HG02840 (cell line): ENCODE results near the gene RNASE12.
"Not testable (repeated sequence)": the region's sequence is repeated elsewhere in the genome, so short reads cannot be mapped to it uniquely, and the experiment has no call there.

Experiments used
- ATAC-seq: cut with Tn5 transposase; IDR thresholded peaks from one replicate; pipeline ENCODE4 v1.9.1; 2021; ENCODE audit warnings: mild to moderate bottlenecking, moderate library complexity, moderate number of reproducible peaks; ENCODE audit not compliant: unreplicated experiment, low FRiP score

Gene RNASE12

DNA sequence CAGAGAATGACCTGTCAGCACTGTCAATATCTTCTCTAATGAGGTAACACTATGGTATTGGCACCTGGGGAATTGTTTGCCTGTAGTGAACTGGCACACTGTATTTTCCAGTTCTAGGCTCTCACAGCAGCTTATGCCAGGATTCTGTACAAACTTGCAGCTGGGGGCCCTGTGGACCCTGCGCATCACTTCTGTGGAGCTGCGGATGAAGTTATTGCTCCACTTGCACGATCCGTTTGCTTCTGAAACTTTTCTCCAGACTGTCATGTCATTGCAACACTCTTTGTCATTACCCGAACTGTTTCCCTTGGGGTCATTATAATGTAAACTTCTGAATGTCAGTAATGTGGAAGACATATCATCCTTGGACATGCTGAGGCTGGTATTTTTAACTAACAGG is 7.3 kb downstream of the RNASE12 start:
- no peak for ATAC-seq

DNA sequence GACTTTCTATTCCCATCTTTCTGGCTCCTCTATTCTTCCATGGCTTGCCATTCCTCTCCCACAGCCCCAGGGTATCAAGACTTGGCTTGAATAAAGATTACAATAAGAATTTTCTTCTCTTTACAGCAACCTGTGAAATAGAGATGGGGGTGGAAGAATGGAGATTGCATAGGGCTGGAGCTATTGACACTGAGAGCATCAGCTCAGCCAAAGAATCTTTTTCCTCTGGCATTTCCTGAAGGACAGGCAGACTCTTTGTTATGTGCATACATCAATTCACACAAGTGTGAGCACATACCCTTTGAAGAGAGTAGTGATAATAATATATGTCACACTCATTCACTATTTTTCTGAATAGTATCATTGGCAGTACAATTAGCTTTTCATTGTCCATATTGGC is 8.0 kb downstream of the RNASE12 start:
- no peak for ATAC-seq

DNA sequence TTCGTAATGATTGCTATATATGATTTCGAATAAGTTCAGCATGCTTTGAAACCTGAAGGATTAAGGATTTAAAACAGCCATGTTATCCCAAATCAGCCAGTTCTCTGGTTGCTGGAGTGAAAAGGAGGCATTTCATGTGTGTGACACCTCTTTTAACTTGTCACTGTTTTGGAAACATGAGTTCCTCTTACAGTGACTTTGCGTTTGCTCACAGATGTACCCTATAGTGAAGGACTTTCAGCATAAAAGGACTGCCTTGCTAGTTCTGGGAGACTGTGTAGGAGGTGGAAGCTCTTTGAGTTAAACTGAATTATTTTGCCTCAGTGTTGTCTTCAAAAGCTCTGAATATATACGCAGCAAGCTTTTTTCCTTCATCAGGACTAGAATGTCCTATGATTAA is 10.9 kb downstream of the RNASE12 start:
- no peak for ATAC-seq

DNA sequence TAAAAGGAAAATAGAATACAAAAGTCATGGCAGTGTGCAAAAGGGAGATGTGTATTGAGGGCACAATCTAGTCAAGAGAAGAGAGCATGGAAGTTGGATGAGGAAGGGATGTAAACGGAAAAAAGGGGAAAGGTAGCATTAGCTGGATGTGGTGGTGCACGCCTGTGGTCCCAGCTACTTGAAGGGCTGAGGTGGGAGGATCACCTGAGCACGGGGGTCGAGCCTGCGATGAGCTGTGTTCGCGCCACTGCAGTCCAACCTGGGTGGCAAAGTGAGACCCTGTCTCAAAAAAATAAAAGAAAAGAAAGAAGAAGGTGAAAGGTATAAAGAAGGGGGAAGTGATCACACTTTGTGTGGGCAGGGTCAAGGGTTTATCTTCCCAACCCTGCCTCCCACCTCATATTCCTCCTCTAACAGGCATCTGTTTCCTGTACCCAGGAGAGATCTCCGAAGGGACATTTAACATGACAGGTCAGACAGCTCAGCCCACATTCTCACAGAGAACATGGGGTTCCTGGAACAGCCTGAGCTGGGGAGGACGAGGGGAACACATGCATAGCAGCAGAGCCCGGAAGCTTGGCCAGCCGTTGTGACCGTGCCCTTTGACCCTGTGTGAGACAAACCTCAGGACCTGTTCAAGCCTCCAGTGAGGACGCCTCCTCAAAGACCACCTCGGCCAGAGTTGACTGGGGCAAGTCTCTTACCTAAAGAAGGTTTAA is 12.2 kb downstream of the RNASE12 start:
- no peak for ATAC-seq

DNA sequence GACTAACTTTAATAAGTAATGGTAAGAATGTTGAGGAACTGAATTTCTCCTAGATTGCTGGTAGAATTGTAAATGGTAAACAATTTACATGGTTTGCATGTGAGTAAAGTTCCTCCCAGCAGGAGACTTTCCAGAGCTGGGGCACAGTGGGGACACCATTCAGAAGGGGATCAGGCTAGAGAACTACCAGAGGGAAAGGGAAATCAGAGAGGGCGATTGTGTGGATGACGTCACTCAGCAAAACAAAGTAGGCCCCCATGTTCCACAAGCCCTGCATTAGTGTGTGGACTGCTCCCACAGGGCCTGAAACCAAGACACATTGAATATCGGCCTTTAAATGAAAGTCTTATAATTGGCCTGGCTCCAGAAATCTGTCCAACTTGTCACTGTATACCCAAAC is 12.9 kb downstream of the RNASE12 start:
- no peak for ATAC-seq

DNA sequence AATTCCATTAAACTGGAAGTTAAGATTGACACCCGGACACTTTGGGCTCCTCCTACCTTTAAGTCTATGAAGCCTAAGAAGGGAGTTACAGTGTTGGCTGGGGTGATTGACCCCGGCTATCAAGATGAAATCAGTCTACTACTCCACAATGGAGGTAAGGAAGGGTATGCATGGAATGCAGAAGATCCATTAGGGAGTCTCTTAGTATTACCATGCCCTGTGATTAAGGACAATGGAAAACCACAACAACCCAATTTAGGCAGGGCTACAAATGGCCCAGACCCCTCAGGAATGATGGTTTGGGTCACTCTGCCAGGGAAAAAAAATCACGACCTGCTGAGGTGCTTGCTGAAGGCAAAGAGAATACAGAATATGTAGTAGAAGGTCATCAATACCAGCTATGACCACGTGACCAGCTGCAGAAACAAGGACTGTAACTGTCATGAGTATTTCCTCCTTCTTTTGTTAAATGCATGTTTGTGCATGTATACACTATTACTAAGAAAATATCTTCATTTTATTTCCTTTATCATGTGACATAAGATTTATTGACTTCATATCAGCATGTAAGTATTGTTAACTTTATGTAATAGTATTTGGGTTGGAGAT is 18.7 kb downstream of the RNASE12 start:
- ATAC-seq = not testable (repeated sequence)

DNA sequence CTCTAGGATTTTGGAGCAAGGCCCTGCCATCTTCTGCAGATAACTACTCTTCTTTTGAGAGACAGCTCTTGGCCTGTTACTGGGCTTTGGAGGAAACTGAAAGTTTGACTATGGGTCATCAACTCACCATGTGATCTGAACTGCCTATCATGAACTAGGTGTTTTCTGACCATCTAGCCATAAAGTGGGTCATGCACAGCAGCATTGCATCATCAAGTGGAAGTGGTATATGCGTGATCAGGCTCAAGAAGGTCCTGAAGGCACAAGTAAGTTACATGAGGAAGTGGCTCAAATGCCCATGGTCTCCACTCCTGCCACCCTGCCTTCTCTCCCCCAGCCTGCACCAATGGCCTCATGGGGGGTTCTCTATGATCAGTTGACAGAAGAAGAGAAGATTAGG is 20.5 kb downstream of the RNASE12 start:
- not testable (repeated sequence) for ATAC-seq

DNA sequence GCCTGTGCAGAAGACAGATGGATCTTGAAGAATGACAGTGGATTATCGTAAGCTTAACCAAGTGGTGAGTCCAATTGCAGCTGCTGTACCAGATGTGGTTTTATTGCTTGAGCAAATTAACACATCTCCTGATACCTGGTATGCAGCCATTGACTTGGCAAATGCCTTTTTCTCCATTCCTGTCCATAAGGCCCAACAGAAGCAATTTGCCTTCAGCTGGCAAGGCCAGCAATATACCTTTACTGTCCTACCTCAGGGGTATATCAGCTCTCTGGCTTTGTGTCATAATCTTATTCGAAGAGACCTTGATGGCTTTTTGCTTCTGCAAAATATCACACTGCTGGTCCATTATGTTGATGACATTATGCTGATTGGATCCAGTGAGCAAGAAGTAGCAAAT is 21.3 kb downstream of the RNASE12 start:
- not testable (repeated sequence) for ATAC-seq

DNA sequence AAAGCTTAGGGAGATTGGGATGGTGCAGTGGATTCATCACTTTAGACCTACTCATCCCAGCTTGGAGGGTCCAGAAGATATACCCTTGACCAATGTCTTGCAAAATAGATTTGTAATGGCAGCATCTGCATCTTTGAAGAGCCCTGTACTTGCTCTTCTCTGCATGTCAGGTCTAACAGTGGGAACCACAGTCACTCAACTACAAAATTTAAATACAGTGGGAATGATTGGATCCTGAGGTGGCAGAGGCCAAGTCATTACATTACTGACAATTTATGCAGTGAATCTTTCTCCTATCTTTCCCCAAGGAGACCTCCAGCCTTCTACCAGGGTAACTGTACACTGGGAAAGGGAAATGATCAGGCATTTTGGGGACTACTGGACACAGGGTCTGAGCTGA is 22.1 kb downstream of the RNASE12 start:
- ATAC-seq = no peak

DNA sequence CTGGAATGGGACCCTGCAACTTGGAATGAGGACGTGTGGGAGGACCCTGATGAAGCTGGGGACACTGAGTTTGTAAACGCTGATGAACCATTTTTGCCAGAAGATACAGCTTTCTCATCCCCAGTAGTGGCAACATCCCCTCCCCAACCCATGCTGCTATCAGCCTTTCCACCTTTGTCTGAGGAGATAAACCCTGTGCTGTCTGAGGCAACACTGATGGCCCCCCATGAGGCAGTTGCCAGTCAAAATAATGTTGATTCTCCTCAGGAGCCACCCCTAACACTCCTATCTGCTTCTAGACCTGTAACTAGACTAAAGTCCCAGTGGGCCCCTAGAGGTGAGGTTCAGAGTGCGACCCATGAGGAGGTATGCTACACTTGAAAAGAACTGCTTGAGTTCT is 22.8 kb downstream of the RNASE12 start:
- no peak for ATAC-seq

DNA sequence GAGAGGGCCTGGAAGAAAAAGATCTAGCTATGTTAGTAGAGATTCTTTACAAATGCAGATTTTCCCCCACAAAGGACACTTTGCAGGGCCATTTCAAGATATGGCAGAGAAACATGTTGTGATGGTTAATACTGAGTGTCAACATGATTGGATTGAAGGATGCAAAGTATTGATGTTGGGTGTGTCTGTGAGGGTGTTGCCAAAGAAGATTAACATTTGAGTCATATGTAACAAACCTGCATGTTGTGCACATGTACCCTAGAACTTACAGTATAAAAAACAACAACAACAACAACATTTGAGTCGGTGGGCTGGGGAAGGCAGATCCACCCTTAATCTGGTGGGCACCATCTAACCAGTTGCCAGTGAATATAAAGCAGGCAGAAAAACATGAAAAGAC is 24.0 kb downstream of the RNASE12 start:
- ATAC-seq = not testable (repeated sequence)

DNA sequence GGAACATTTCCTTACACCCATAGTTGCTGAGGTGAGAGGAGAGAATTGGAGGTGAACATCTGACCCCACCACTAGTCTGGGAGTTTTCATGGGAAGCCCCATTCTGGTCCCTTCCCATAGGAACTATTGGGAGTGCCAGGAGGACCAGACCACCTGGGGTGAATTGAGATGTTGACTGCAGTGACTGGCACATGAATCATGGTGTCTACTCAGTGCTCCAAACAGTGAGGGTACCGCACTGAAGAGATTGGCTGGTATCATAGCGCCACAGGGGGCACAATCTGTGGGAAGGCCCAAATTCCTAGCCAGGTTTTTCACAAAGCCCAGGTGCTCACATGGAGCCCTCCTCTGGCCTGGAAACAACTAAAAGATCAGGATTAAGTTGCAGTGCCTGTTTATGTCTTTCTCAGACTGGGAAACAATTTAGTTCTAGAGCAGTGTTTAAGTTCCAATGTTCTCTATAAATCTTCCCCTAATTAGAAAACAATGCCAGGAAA is 26.6 kb downstream of the RNASE12 start:
- no peak for ATAC-seq

DNA sequence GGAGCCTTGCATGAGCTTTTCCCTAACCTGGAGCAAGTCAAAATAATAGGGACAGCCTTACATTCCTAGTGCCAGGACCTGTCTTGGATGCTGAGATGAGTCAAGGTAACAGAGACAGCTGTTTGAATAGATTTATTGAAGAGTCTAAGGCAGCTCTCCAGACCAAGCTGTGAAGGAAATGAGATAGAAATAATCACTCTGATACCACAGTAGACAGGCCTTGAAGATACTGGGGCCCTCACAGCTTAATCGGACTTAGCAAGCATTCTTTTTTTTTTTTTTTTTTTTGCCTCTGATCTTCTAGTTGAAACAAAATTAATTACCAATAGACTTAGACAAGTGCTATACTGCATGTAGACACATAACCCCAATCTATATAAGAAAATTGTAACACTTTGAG is 27.2 kb downstream of the RNASE12 start:
- ATAC-seq = no peak

DNA sequence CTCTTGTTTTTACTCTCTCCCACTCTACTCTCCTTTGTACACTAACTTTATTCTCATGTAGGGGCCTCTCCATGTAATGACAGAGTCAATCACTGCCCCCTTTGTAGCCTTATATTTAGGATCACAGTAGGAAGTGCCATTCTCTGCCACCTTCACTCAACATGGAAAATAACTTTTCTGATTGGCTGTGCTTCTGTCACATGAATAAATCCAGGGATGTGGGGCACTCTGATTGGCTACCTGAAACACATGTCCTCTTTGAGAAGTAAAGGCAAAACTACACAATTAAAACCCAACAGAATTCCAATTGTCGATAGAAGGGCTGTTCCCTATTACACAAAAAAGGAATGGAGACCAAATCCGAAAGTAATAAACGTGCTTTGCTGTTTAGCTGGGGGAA is 30.2 kb downstream of the RNASE12 start, which contains the start of gene RNASE9:
RNASE9 (minus strand) TSS at position 87 of the 400 bp plus-strand sequence.
- ATAC-seq = no peak

DNA sequence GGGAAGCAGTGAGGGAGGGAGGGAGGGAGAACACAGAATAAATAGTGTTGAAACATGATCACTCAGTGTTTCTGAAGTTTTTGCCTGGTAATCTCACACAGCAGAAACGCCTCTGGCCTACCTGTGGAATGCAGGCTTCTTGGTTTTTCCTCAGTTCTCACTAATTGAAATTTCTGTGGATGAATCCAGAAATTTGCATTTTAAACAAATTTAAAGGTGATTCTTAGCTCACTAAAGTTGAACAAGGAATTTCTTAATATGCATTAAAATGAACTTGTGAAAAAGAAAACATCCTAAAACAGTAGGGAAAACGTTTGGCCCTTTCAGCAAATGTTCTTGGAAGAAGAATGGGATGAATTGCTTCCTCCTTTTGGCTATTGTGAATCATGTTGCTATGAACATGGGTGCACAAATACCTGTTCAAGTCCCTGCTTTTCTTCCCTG is 31.7 kb downstream of the RNASE12 start:
- ATAC-seq = no peak

DNA sequence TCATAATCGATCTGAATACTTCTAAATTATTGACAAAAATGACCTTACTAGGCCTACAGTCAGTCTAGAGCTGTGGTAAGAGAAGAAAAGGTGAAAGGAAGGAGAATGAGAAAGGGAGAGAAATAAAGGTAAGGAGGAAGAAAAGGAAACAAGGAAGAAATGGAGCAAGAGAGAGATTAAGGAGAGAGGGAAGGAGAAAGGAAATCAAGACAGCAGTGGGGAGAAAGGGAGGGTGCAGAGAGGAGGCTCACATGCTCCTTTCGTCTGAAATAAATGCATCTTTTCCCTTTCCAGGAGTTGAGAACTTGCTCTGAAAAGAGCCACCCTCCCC is 34.0 kb downstream of the RNASE12 start:
- ATAC-seq = no peak

DNA sequence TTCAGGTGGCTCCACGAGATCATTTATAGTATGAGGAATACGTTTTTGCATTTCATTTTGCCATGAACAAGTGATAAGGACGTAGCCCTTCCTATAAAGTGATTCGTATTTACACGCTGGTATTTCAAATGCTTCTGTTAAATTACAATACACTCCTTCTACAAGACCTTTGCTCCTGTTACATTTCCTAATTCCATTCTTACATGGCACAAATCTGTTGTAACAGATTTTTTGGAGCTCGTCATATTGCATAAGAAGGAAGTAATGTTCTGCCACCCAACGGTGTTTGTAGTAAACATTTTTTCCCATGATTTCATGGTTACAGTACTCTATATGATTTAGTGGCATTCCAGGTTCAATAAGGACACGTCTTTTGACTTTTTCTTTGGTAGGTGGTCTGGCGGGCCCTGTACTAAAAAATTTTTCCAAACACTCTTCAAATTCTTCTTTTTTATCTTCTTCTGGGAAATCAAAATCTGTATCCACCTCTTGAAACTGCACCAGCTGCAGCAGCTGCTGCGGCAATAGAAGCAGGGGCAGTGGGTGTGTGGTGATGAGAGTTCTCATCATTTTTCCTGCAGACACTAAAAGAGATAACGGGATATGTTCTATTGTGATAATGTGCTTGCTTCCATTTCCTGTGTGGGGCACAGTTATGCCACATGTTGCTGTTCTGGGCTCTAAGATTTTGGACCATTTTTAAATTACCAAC is 34.5 kb downstream of the RNASE12 start:
- ATAC-seq = no peak

DNA sequence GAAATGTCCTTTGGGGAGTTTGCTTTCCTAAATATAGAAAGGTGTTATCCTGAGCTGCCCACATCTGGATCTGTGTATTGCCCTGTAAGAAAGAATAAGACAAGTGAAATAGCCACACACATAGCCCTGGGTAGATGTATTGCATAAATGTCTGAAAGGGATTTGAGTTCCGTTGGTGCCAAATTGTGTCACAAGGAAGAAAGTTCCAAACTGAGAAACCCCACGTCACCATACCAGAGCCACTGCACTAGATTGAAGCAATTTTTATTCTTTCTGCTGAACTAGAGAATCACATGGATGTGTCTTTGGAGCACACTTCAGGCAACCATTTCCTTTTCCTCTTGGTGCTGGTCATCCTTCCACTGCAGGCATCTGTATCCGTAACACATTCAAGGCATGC is 35.3 kb downstream of the RNASE12 start:
- ATAC-seq = no peak

DNA sequence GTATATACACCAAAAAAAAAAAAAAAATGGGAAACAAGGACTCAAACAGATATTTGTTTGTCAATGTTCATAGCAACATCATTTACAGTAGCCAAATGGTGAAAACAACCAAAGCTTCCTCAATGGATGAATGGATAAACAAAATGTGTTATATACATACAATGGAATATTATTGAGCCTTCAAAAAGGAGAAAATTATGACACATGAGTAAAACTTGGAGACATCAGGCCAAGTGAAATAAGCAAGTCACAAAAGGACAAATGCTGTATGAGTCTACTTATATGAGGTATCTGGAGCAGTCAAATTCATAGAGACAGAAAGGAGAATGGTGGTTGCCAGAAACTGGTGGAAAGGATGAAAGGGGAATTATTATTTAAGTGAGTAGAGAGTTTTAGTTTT is 38.2 kb downstream of the RNASE12 start:
- ATAC-seq = no peak

DNA sequence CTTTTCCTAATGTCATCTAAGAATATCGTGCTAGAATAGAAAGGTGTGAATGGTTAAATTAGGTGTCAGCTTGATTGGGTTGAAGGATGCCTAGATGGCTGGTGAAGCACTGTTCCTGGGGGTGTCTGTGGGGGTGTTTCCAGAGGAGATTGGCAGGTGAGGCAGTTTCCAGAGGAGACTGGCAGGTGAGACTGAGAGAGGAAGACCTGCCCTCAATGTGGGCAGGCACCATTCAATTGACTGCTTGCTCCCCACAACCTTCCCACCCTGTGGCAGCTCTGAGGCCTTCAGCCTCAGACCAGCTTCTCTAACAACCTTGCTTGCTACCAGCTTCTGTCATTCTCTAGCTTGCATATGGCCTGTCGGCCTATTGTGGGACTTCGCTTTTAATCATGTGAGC is 39.6 kb downstream of the RNASE12 start:
- ATAC-seq = no peak

DNA sequence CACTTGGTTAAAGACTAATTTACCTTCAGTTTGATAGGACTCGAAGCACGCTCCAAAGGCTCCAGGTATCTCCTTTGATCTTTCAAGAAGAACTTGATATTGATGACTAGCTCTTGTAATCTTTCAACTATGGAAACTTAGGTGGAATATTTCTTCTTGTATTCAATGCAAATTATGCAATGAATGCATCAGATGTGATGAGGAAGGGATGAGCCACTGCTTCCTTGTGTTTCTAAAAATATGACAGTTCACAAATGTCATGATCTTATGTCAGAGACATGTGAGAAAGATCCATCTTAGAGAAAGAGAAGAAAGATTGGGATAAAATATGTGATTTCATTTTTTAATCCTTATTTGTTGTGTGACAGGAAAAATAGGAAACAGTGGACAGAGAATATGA is 40.2 kb downstream of the RNASE12 start:
- ATAC-seq = no peak
